CD4-positive, CD25-positive, alpha-beta regulatory T cell (primary cell): ENCODE measurements around the gene ADM2. TPM values are rescaled to one million over a fixed set of nuclear protein-coding genes. Genes with fewer than 3 reads are reported as not detected.

Experiments
- ATAC-seq, 2 donors: fragments of 150-1000 bp; cut with Tn5 transposase; one replicate each; pipeline ENCODE4 v1.10.0; 2021; ENCODE audit warnings: low read depth in 2 of 2, moderate number of reproducible peaks in 2 of 2, moderate library complexity in 1 of 2
- DNase-seq, 3 donors: peaks; one replicate each; pipeline versions ENCODE4 v3.0.0 to v3.0.0-alpha.2; 2012 to 2022; ENCODE audit warnings: mixed read lengths in 1 of 3
- H3K27ac ChIP-seq: one replicate; pipeline ENCODE4 v1.7.0; 2013; ENCODE audit warnings: mild to moderate bottlenecking, low read length; ENCODE audit not compliant: insufficient read depth, poor library complexity, severe bottlenecking
- H3K27me3 ChIP-seq: one replicate; pipeline ENCODE4 v1.7.0; 2013; ENCODE audit warnings: low read length; ENCODE audit not compliant: control insufficient read depth, insufficient read depth
- H3K36me3 ChIP-seq: one replicate; pipeline ENCODE4 v1.7.0; 2013; ENCODE audit warnings: mild to moderate bottlenecking, low read length, moderate library complexity; ENCODE audit not compliant: control insufficient read depth, insufficient read depth
- H3K4me1 ChIP-seq: 2 replicates; pipeline ENCODE4 v1.7.0; 2013; ENCODE audit warnings: mild to moderate bottlenecking, low read length; ENCODE audit not compliant: insufficient read depth, control insufficient read depth, poor library complexity, severe bottlenecking
- H3K4me3 ChIP-seq: one replicate; pipeline ENCODE4 v1.7.0; 2013; ENCODE audit warnings: low read depth, mild to moderate bottlenecking, low read length, moderate library complexity
- H3K9me3 ChIP-seq, 2 experiments: 1 replicate in 1 of 2; 2 replicates in 1 of 2; pipeline ENCODE4 v1.7.0; 2013; ENCODE audit warnings: low read length in 2 of 2, mild to moderate bottlenecking in 1 of 2, moderate library complexity in 1 of 2; ENCODE audit not compliant: control insufficient read depth in 2 of 2
- H3K27ac Mint-ChIP-seq, 3 donors: one replicate each; pipeline ENCODE4 v1.8.0; 2020 to 2022; ENCODE audit warnings: mild to moderate bottlenecking in 3 of 3, mixed read lengths in 3 of 3, moderate library complexity in 2 of 3
- H3K27me3 Mint-ChIP-seq: one replicate; pipeline ENCODE4 v1.8.0; 2022; ENCODE audit warnings: mild to moderate bottlenecking, mixed read lengths
- H3K36me3 Mint-ChIP-seq: one replicate; pipeline ENCODE4 v1.8.0; 2020; ENCODE audit warnings: mixed read lengths
- H3K4me1 Mint-ChIP-seq, 4 donors: one replicate each; pipeline ENCODE4 v1.8.0; 2020 to 2022; ENCODE audit warnings: mixed read lengths in 4 of 4, mild to moderate bottlenecking in 1 of 4
- H3K4me3 Mint-ChIP-seq, 4 donors: one replicate each; pipeline ENCODE4 v1.8.0; 2020 to 2022; ENCODE audit warnings: mild to moderate bottlenecking in 4 of 4, mixed read lengths in 4 of 4, moderate library complexity in 3 of 4
- H3K9me3 Mint-ChIP-seq, 7 donors: one replicate each; pipeline ENCODE4 v1.8.0; 2020 to 2022; ENCODE audit warnings: mixed read lengths in 7 of 7, mild to moderate bottlenecking in 3 of 7, moderate library complexity in 2 of 7
- polyA plus RNA-seq, 4 donors: library from polyadenylated mRNA; unstranded; fragments of 300-500 nt; fragmentation: Illumina TruSeq; gene quantifications; one replicate each; pipeline ENCODE4 v1.2.3, GENCODE V29; 2021
- total RNA-seq: library from RNA; stranded (reverse); gene quantifications from one replicate; pipeline ENCODE4 v1.2.3, GENCODE V29; 2022

ADM2 gene
- total and polyA plus RNA-seq, 5 donors from 2014 or later, result 0.06 to 1.9 (median 0.37) TPM

DNA sequence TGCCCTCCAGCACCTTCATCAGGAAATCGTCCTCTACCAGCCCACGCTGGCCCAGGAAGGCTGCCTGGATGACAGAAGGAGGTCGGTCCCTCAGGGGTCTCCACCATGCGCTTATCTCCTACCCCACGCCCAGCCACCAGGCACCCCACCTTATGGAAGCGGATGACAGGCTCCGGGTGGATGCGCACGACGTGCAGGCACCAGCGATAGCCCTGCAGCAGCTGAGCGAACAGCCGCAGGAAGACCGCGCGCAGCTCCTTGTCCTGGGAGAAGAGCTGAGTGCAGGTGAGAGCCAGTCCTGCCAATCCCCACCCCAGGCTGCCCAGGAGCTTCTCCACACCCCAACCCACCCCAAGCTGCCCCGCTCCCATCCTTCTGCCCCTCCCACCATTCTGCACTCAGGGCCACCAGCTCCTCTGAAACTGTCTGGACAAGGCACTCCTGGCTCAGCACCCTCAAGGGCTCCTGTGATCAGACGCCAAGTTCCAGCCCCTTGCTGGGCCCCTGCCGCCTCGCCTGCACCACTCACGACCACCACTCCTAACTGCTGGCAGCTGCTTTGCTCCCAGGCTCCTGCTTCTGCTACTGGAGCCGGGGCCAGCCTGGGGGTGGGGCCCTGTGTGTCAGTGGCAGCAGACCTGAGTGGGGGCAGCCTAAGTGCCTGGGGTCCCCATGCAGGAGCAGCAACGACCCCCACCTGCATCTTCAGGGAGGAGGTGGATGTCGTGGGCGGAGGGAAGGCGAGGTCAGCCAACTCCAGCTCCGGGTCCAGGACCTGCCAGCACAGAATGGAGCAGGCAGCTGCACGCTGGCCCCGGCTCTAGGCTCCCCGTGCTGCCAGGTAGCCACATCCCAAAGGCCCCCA lies 16.0 kb upstream of the ADM2 start:
- Histone ChIP-seq H3K4me3 (no peak overlapping the region), H3K36me3 (peaks cover 72% of the 10 kb centered on the region), H3K9me3 (no peaks in the 10 kb centered on the region), H3K27me3 (no peaks in the 10 kb centered on the region), H3K4me1 (peaks cover 23% of the 10 kb centered on the region), H3K27ac (no peak overlapping the region)
- Mint-ChIP-seq H3K27me3 (no peaks in the 10 kb centered on the region), H3K9me3 (no peaks in the 10 kb centered on the region), H3K27ac (peak overlapping the region in 1 of 3 donors; percentile 52), H3K4me3 (no peak overlapping the region), H3K4me1 (peaks cover 0 to 33% (median 9%) of the 10 kb centered on the region in 4 donors), H3K36me3 (peaks cover 16% of the 10 kb centered on the region)
- ATAC-seq, result no peak
- DNase-seq, result no peak

DNA sequence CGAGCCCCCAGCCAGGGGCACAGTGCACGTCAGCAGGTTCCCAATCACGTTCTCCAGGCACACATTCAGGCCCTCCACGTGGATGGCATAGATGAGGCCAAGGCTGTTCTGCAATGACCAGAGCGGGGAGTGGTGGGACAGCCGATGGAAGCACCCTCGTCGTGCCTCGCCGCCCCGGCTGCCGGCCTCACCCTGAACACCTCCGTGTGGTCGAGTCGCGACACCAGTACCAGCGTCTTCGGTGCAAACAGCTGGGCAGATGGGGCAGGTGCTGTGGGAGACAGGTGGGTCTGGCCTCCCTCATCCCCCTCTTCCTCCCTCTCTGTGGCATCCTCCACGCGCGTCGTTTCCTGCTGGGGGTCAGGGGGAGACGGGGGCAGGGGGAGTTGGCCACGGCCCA lies 14.0 kb upstream of the ADM2 start:
- no peaks in the 10 kb centered on the region for H3K27me3 ChIP-seq
- DNase-seq, result no peak
- no peak overlapping the region for H3K27ac ChIP-seq
- Mint-ChIP-seq H3K9me3 (no peaks in the 10 kb centered on the region), H3K36me3 (peaks cover 11% of the 10 kb centered on the region), H3K4me1 (peaks cover 0 to 54% (median 21%) of the 10 kb centered on the region in 4 donors), H3K27me3 (no peaks in the 10 kb centered on the region), H3K4me3 (peak overlapping the region in 2 of 4 donors; percentile 70 to 79), H3K27ac (peak overlapping the region in 1 of 3 donors; percentile 87)
- ATAC-seq, result no peak
- H3K4me1 ChIP-seq, result peaks cover 43% of the 10 kb centered on the region
- no peaks in the 10 kb centered on the region for H3K9me3 ChIP-seq
- H3K36me3 ChIP-seq, result peaks cover 53% of the 10 kb centered on the region
- H3K4me3 ChIP-seq, result no peak overlapping the region

DNA sequence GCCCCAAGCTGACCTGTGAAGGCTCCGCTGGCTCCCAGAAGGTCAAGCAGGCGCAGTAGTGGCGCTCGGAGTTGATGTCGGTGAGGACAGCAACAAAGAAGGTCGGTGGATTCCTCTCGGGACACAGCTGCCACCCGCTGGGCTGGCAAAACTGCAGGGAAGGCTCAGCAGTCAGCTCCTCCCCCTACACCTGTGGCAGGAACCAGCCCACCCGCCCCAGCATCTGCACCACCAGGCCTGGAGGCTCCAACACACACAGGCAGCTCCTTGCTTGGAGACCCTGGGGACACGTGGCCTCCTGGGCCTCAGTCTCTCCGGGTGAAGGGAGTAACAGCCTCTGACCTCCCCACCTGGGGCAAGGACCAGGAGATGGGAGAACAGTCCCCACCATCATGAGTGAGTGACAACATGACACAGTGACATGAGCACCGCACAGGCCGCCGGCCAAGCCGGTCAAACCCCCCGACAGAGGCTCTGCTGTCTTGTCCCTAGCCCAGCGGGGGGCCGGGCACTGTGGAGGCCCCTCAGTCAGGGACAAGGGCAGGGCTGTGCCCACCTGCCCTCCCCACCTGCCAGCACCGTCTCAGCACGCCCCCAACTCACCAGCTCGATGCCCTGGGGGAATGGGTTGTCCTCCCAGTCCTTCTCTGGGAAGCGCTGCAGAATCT lies 13.4 kb upstream of the ADM2 start:
- Mint-ChIP-seq H3K27ac (peak overlapping the region in 2 of 3 donors; percentile 26 to 92), H3K27me3 (no peaks in the 10 kb centered on the region), H3K36me3 (peaks cover 11% of the 10 kb centered on the region), H3K9me3 (no peaks in the 10 kb centered on the region), H3K4me1 (peaks cover 0 to 59% (median 24%) of the 10 kb centered on the region in 4 donors), H3K4me3 (peak overlapping the region in 3 of 4 donors; percentile 77 to 98 (median 95))
- H3K27me3 ChIP-seq, result no peaks in the 10 kb centered on the region
- DNase-seq (no peak), ATAC-seq (no peak)
- H3K27ac ChIP-seq, result peak overlapping the region; percentile 86
- no peaks in the 10 kb centered on the region for H3K9me3 ChIP-seq
- peaks cover 49% of the 10 kb centered on the region for H3K36me3 ChIP-seq
- H3K4me3 ChIP-seq, result no peak overlapping the region
- peaks cover 49% of the 10 kb centered on the region for H3K4me1 ChIP-seq

DNA sequence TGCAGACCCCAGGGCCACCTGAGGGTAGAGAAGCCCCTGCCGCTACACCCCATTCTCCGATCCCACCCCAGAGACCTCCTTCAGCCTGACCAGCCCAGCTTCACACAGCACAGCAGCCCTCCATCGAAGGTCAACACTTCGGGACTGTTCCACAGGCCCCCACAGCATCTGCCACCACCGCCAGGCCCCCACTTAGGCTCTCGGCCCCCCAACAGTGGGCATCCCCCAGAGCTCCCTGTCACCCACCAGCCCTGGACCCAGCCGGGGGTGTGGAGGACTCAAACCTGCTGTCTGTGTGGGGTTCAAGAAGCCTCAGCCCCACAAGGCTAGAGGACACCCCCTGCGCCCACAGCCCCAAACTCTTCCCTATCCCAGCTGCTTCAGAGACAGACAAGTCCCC lies 12.7 kb upstream of the ADM2 start:
- Histone ChIP-seq H3K27me3 (no peaks in the 10 kb centered on the region), H3K4me3 (peak overlapping the region; percentile 32), H3K9me3 (no peaks in the 10 kb centered on the region), H3K36me3 (peaks cover 42% of the 10 kb centered on the region), H3K4me1 (peaks cover 56% of the 10 kb centered on the region), H3K27ac (peak overlapping the region; percentile 86)
- H3K27me3 Mint-ChIP-seq, result no peaks in the 10 kb centered on the region
- peaks cover 12% of the 10 kb centered on the region for H3K36me3 Mint-ChIP-seq
- peak overlapping the region; percentile 83 to 98 (median 92) for H3K4me3 Mint-ChIP-seq
- peaks cover 0 to 67% (median 31%) of the 10 kb centered on the region in 4 donors for H3K4me1 Mint-ChIP-seq
- DNase-seq, result no peak
- peak overlapping the region; percentile 92 to 96 (median 94) for H3K27ac Mint-ChIP-seq
- no peak for ATAC-seq
- H3K9me3 Mint-ChIP-seq, result no peaks in the 10 kb centered on the region

DNA sequence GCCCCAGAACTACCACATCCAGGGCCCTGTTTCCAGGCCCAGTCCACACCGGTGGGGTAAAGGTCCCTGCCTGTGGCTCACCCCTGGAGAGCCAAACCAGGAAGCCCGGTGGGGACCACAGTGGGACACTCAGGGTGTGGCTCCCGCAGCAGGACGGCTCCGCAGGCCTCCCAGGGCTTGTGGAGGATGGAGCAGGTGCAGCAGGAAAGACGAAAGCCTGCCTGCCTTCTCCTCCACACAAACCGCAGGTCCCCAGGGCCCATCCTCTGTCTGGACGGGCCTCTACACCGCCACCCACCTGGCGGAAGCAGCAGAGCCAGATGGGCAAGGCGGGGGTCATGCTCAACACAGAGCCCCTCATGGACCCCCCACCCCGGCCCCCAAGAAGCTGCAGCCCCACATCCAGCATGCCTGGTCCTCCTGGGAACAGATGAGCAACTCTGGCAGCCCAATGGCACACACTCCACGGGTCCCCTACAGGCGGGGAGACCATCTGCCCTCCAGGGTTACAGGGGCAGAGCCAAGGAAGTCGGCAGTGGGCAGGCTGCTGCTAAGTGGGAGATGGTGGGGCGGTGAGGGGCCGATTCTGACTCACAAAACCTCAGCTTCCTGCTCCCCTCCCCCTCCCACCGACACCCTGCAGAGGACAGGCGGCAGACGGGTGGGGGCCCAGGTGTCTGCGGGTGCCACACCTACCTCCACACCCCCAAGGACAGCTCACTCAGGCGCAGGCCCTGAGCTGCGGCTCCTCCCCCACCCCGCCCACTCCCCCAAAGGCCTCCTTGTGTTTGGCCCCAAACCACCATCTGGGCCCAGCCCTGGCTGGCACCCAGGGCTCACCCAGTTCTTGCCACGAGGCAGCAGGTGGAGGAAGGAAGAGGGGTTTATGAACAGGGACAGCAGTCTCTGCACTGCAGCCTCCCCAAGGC lies 11.7 kb upstream of the ADM2 start:
- Histone ChIP-seq H3K27ac (peak overlapping the region; percentile 86), H3K36me3 (peaks cover 33% of the 10 kb centered on the region), H3K4me3 (peak overlapping the region; percentile 51), H3K4me1 (peaks cover 62% of the 10 kb centered on the region), H3K27me3 (no peaks in the 10 kb centered on the region), H3K9me3 (no peaks in the 10 kb centered on the region)
- H3K9me3 Mint-ChIP-seq, result no peaks in the 10 kb centered on the region
- DNase-seq (peak; percentile 96 to 100 (median 97)), ATAC-seq (peak; percentile 89 to 92)
- no peaks in the 10 kb centered on the region for H3K27me3 Mint-ChIP-seq
- H3K27ac Mint-ChIP-seq, result peak overlapping the region; percentile 92 to 96 (median 94)
- peak overlapping the region; percentile 83 to 98 (median 92) for H3K4me3 Mint-ChIP-seq
- H3K4me1 Mint-ChIP-seq, result peaks cover 0 to 72% (median 33%) of the 10 kb centered on the region in 4 donors
- peaks cover 9% of the 10 kb centered on the region for H3K36me3 Mint-ChIP-seq

DNA sequence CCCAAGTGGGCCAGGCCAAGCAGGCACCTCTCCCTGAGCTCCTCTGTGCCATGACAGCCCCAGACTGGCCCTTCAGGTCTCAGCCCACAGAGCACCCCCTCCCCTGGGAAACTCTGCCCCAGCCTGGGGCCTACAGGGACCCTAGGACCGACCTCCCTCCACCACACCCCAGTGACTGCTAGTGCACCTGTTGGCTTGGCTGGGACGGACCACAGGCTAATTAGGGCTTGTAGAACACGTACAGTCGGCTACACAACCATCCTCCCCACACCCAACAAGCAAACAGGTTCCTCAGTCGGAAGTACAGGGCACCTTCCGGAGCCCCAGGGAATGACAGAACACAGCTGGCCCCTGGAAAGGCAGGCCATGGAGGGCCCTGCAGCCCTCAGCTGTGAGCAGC lies 10.9 kb upstream of the ADM2 start:
- peaks cover 25% of the 10 kb centered on the region for H3K36me3 ChIP-seq
- ATAC-seq (no peak), DNase-seq (peak in 1 of 3 donors; percentile 47)
- peak overlapping the region; percentile 86 for H3K27ac ChIP-seq
- Mint-ChIP-seq H3K4me1 (peaks cover 0 to 76% (median 34%) of the 10 kb centered on the region in 4 donors), H3K4me3 (peak overlapping the region; percentile 83 to 98 (median 92)), H3K27me3 (no peaks in the 10 kb centered on the region), H3K9me3 (no peaks in the 10 kb centered on the region), H3K27ac (peak overlapping the region; percentile 92 to 96 (median 94)), H3K36me3 (peaks cover 9% of the 10 kb centered on the region)
- H3K4me3 ChIP-seq, result peak overlapping the region; percentile 51
- no peaks in the 10 kb centered on the region for H3K9me3 ChIP-seq
- H3K27me3 ChIP-seq, result no peaks in the 10 kb centered on the region
- peaks cover 68% of the 10 kb centered on the region for H3K4me1 ChIP-seq
